PC-3 (cell line): ENCODE data around the gene SCRG1. TPM values are rescaled to one million over a fixed set of nuclear protein-coding genes. Genes with fewer than 3 reads are reported as not detected.

Source experiments
- ATAC-seq: fragments of 200-7000 bp; cut with Tn5 transposase; 2 replicates; pipeline ENCODE4 v1.9.1; 2020; ENCODE audit warnings: mild to moderate bottlenecking, moderate library complexity
- BruUV-seq: library from RNA; stranded (reverse); fragments of 400-500 nt; replicated peaks from 2 replicates; lab custom pipeline; 2021; lab: Mats Ljungman, UMichigan
- CTCF ChIA-PET: fragments of 300-600 bp; sonication (Branson Sonifier 250); formaldehyde crosslinking; loops from one replicate; lab custom pipeline; 2022; ENCODE audit warnings: antibody characterized with exemption; lab: Charles Lee
- POLR2A ChIA-PET: fragments of 300-600 bp; sonication (Branson Sonifier 250); formaldehyde crosslinking; loops from one replicate; lab custom pipeline; 2022; ENCODE audit warnings: antibody characterized with exemption; ENCODE audit not compliant: unreplicated experiment; lab: Charles Lee
- DNase-seq: peaks from one replicate; pipeline ENCODE4 v3.0.0-alpha.2; 2015
- H2AFZ ChIP-seq: fragments of 300-600 bp; sonication (generic); 2 replicates; pipeline ENCODE4 v1.6.0; 2016; ENCODE audit warnings: antibody characterized with exemption, low read length
- H3F3A ChIP-seq: fragments of 300-600 bp; sonication (generic); one replicate; pipeline ENCODE4 v1.6.0; 2017; ENCODE audit warnings: antibody characterized with exemption, low read length, control low read depth, mild to moderate bottlenecking; ENCODE audit not compliant: unreplicated experiment
- H3K27ac ChIP-seq: fragments of 300-600 bp; sonication (generic); 2 replicates; pipeline ENCODE4 v1.5.1; 2016; ENCODE audit warnings: mild to moderate bottlenecking, low read length
- H3K27me3 ChIP-seq: fragments of 300-600 bp; sonication (generic); 2 replicates; pipeline ENCODE4 v1.6.1; 2016; ENCODE audit warnings: low read length, mixed read lengths
- H3K36me3 ChIP-seq: fragments of 300-600 bp; sonication (generic); 2 replicates; pipeline ENCODE4 v1.6.1; 2016; ENCODE audit warnings: low read depth, mixed run types, low read length, mixed read lengths
- H3K4me1 ChIP-seq: fragments of 300-600 bp; sonication (generic); 2 replicates; pipeline ENCODE4 v1.5.1; 2016; ENCODE audit warnings: low read length; ENCODE audit not compliant: insufficient read depth
- H3K4me2 ChIP-seq: fragments of 300-600 bp; sonication (generic); 2 replicates; pipeline ENCODE4 v1.6.0; 2016; ENCODE audit warnings: low read length
- H3K4me3 ChIP-seq: fragments of 300-600 bp; sonication (generic); 2 replicates; pipeline ENCODE4 v1.5.1; 2016; ENCODE audit warnings: mild to moderate bottlenecking, low read length, mixed read lengths
- H3K79me2 ChIP-seq: fragments of 300-600 bp; sonication (generic); 2 replicates; pipeline ENCODE4 v1.6.1; 2017; ENCODE audit warnings: low read length, mixed read lengths
- H3K9ac ChIP-seq: fragments of 300-600 bp; sonication (generic); 2 replicates; pipeline ENCODE4 v1.6.0; 2016; ENCODE audit warnings: mild to moderate bottlenecking, low read length
- H3K9me2 ChIP-seq: fragments of 300-600 bp; sonication (generic); replicated peaks from 2 replicates; pipeline ENCODE4 v1.6.1; 2016; ENCODE audit warnings: mixed run types, low read length, mixed read lengths
- H3K9me3 ChIP-seq: fragments of 300-600 bp; sonication (generic); 2 replicates; pipeline ENCODE4 v1.6.1; 2016; ENCODE audit warnings: low read length, mixed read lengths
- H4K20me1 ChIP-seq: fragments of 300-600 bp; sonication (generic); 2 replicates; pipeline ENCODE4 v1.6.1; 2016; ENCODE audit warnings: low read length, mixed read lengths
- EZH2 ChIP-seq: fragments of 300-600 bp; sonication (generic); IDR thresholded peaks from one replicate; pipeline ENCODE4 v1.6.1; 2017; ENCODE audit warnings: antibody characterized with exemption, mild to moderate bottlenecking, low read length; ENCODE audit not compliant: unreplicated experiment
- EZH2phosphoT487 ChIP-seq: fragments of 300-600 bp; sonication (generic); IDR thresholded peaks from 2 replicates; pipeline ENCODE4 v1.6.1; 2018; ENCODE audit warnings: mild to moderate bottlenecking, antibody characterized with exemption, low read length, borderline replicate concordance
- intact Hi-C: fragments of 100-400 bp; cut with micrococcal nuclease; formaldehyde crosslinking; loops from 2 replicates; pipeline ENCODE4 v1.9.0; 2023
- total RNA-seq: library from RNA; depleted of rRNA; stranded (reverse); fragments of >200 nt; gene quantifications from 2 replicates; pipeline ENCODE4 v1.2.3, GENCODE V29; 2014
- TF ChIP-seq, protein P1 (sequence below): fragments of 300-600 bp; sonication (generic); conservative IDR thresholded peaks from 2 replicates; pipeline ENCODE4 v1.5.1; 2017; ENCODE audit warnings: antibody characterized with exemption, low read depth, mild to moderate bottlenecking, low read length

SCRG1 gene
- total RNA-seq, 1 experiment from 2014 or later: not detected

- ATAC-seq (no peak), DNase-seq (peak; percentile 23)
- Histone ChIP-seq H3K9me2 (no peaks in the 10 kb centered on the region), H3K27ac (no peak overlapping the region), H3K9ac (no peak overlapping the region), H3K36me3 (no peaks in the 10 kb centered on the region), H3K27me3 (no peaks in the 10 kb centered on the region), H4K20me1 (no peaks in the 10 kb centered on the region), H3K4me3 (peak overlapping the region; percentile 40; the same call in 1 of the 2 replicates), H3K4me1 (peaks cover 13% of the 10 kb centered on the region), H3K4me2 (peak overlapping the region; percentile 37), H3K9me3 (no peaks in the 10 kb centered on the region), H3F3A (no peaks in the 10 kb centered on the region), H3K79me2 (peaks cover 17% of the 10 kb centered on the region), H2AFZ (peak overlapping the region; percentile 40; the same call in 1 of the 2 replicates)
- no TSS peak for BruUV-seq
- POLR2A ChIA-PET: no interaction called here
- intact Hi-C loops: loop anchor here (5.0 kb wide), 1 partner anchor 49 kb away; no protein-coding TSS in a partner anchor
- CTCF ChIA-PET: no interaction called here
- TF ChIP-seq EZH2 (no peak), EZH2phosphoT487 (no peak)
Measured at GRCh38 chr4:173367946-173368345, 31.0 kb downstream of the SCRG1 start.

DNA sequence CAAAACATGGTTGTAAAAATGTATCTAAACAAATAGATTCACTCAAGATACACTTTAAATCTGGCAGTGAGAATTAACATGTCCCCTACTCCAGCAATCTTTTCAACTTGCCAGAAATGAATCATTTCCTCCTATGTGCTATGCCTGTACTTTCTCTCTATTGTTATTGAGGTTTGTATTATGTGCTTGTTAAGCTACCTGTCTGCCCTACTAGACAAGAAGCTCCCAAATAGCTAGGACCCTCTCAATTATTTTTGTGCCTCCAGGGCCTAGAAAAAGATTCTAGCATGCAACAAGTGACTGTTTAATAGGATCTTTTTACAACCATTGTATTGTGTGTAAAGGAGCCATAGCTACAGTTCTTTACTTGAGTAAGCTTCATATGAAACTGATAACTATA, 31.6 kb downstream of the SCRG1 start:
- POLR2A ChIA-PET: no interaction called here
- intact Hi-C loops: loop anchor here (5.0 kb wide), 1 partner anchor 50 kb away; no protein-coding TSS in a partner anchor
- no peak for TF ChIP-seq EZH2
- no peak for TF ChIP-seq EZH2phosphoT487

GRCh38 chr4:173365359-173365996, 33.4 kb downstream of the SCRG1 start:
- CTCF ChIA-PET: interaction anchor here (0.7 kb wide), 1 partner anchor 383 kb away, joined by 3 read pairs; no protein-coding TSS in a partner anchor
- H3F3A ChIP-seq: no peaks in the 10 kb centered on the region
- no peaks in the 10 kb centered on the region for H3K79me2 ChIP-seq
- H3K4me2 ChIP-seq: no peak overlapping the region
- H3K4me3 ChIP-seq: no peak overlapping the region
- TF ChIP-seq EZH2phosphoT487: no peak
- TF ChIP-seq EZH2: no peak
- TF ChIP-seq, protein P1, sequence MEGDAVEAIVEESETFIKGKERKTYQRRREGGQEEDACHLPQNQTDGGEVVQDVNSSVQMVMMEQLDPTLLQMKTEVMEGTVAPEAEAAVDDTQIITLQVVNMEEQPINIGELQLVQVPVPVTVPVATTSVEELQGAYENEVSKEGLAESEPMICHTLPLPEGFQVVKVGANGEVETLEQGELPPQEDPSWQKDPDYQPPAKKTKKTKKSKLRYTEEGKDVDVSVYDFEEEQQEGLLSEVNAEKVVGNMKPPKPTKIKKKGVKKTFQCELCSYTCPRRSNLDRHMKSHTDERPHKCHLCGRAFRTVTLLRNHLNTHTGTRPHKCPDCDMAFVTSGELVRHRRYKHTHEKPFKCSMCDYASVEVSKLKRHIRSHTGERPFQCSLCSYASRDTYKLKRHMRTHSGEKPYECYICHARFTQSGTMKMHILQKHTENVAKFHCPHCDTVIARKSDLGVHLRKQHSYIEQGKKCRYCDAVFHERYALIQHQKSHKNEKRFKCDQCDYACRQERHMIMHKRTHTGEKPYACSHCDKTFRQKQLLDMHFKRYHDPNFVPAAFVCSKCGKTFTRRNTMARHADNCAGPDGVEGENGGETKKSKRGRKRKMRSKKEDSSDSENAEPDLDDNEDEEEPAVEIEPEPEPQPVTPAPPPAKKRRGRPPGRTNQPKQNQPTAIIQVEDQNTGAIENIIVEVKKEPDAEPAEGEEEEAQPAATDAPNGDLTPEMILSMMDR: no peak
- H3K9ac ChIP-seq: no peak overlapping the region
- peaks cover 13% of the 10 kb centered on the region for H3K4me1 ChIP-seq
- H3K27me3 ChIP-seq: no peaks in the 10 kb centered on the region
- H3K9me2 ChIP-seq: no peaks in the 10 kb centered on the region
- no peak for DNase-seq
- no peak for ATAC-seq
- H4K20me1 ChIP-seq: no peaks in the 10 kb centered on the region
- intact Hi-C loops: loop anchor here (5.0 kb wide), 1 partner anchor 52 kb away; no protein-coding TSS in a partner anchor
- H3K36me3 ChIP-seq: no peaks in the 10 kb centered on the region
- POLR2A ChIA-PET: no interaction called here
- H2AFZ ChIP-seq: no peak overlapping the region
- no peaks in the 10 kb centered on the region for H3K9me3 ChIP-seq
- no TSS peak for BruUV-seq
- no peak overlapping the region for H3K27ac ChIP-seq

More for the DNA sequence above, 31.6 kb downstream of the SCRG1 start:
- Histone ChIP-seq H3K27me3 (no peaks in the 10 kb centered on the region), H3K79me2 (peaks cover 10% of the 10 kb centered on the region), H3K4me2 (peak overlapping the region; percentile 37), H3K9ac (no peak overlapping the region), H4K20me1 (no peaks in the 10 kb centered on the region), H3K36me3 (no peaks in the 10 kb centered on the region), H2AFZ (no peak overlapping the region), H3K9me2 (no peaks in the 10 kb centered on the region), H3K4me3 (peak overlapping the region; percentile 40; the same call in 1 of the 2 replicates), H3K27ac (no peak overlapping the region), H3F3A (no peaks in the 10 kb centered on the region), H3K9me3 (no peaks in the 10 kb centered on the region), H3K4me1 (peaks cover 13% of the 10 kb centered on the region)
- BruUV-seq: no TSS peak
- ATAC-seq (no peak), DNase-seq (peak; percentile 53)
- CTCF ChIA-PET: no interaction called here
